ENCODE data around the gene HOXB5. TPM values are rescaled to one million over a fixed set of nuclear protein-coding genes. Genes with fewer than 3 reads are reported as not detected.

HOXB5 gene
- total RNA-seq, 2 donors from 2014 or later, result 0.70 TPM; not detected in 1

GRCh38 chr17:48544349-48545021 lies 49.1 kb downstream of the HOXB5 start:
- ATAC-seq, result peak; percentile 15 to 50
- peak overlapping the region; percentile 99 to 100 for H3K27ac Mint-ChIP-seq
- H3K4me3 Mint-ChIP-seq, result peak overlapping the region; percentile 94
- no peaks in the 10 kb centered on the region for H3K27me3 Mint-ChIP-seq
- no peaks in the 10 kb centered on the region for H3K9me3 Mint-ChIP-seq
- peak; percentile 67 for DNase-seq (ENCODE audit: low spot score)
- peaks cover 10% of the 10 kb centered on the region for H3K36me3 Mint-ChIP-seq
- peaks cover 45 to 51% of the 10 kb centered on the region in 2 donors for H3K4me1 Mint-ChIP-seq (ENCODE audit: low read depth in 2 of 2)

- peak; percentile 68 for DNase-seq (ENCODE audit: low spot score)
- Mint-ChIP-seq H3K4me3 (peak overlapping the region; percentile 94), H3K27me3 (no peaks in the 10 kb centered on the region), H3K36me3 (peaks cover 10% of the 10 kb centered on the region), H3K9me3 (no peaks in the 10 kb centered on the region), H3K4me1 (ENCODE audit: low read depth in 2 of 2) (peaks cover 45 to 51% of the 10 kb centered on the region in 2 donors), H3K27ac (peak overlapping the region; percentile 99 to 100)
- peak; percentile 48 to 66 for ATAC-seq
Measured at GRCh38 chr17:48543854-48544348, 49.7 kb downstream of the HOXB5 start.

GRCh38 chr17:48543107-48543853 lies 50.3 kb downstream of the HOXB5 start:
- Mint-ChIP-seq H3K4me3 (peak overlapping the region; percentile 95), H3K27ac (peak overlapping the region; percentile 99 to 100), H3K36me3 (peaks cover 10% of the 10 kb centered on the region), H3K9me3 (no peaks in the 10 kb centered on the region), H3K4me1 (ENCODE audit: low read depth in 2 of 2) (peaks cover 41 to 49% of the 10 kb centered on the region in 2 donors), H3K27me3 (no peaks in the 10 kb centered on the region)
- peak; percentile 74 for DNase-seq (ENCODE audit: low spot score)
- ATAC-seq, result peak; percentile 70 to 76

GRCh38 chr17:48542698-48543106 lies 50.9 kb downstream of the HOXB5 start:
- Mint-ChIP-seq H3K27me3 (no peaks in the 10 kb centered on the region), H3K4me3 (peak overlapping the region; percentile 95), H3K9me3 (no peaks in the 10 kb centered on the region), H3K4me1 (ENCODE audit: low read depth in 2 of 2) (peaks cover 35 to 43% of the 10 kb centered on the region in 2 donors), H3K36me3 (peaks cover 10% of the 10 kb centered on the region), H3K27ac (peak overlapping the region; percentile 99 to 100)
- ATAC-seq (no peak), DNase-seq (ENCODE audit: low spot score) (no peak)

GRCh38 chr17:48542114-48542656 lies 51.4 kb downstream of the HOXB5 start:
- H3K4me1 Mint-ChIP-seq (ENCODE audit: low read depth in 2 of 2), result peaks cover 30 to 38% of the 10 kb centered on the region in 2 donors
- H3K27me3 Mint-ChIP-seq, result no peaks in the 10 kb centered on the region
- ATAC-seq (peak in 1 of 2 donors; percentile 29), DNase-seq (ENCODE audit: low spot score) (peak; percentile 68)
- H3K4me3 Mint-ChIP-seq, result peak overlapping the region; percentile 95
- peak overlapping the region; percentile 99 to 100 for H3K27ac Mint-ChIP-seq
- peaks cover 10% of the 10 kb centered on the region for H3K36me3 Mint-ChIP-seq
- H3K9me3 Mint-ChIP-seq, result no peaks in the 10 kb centered on the region

- peaks cover 28 to 32% of the 10 kb centered on the region in 2 donors for H3K4me1 Mint-ChIP-seq (ENCODE audit: low read depth in 2 of 2)
- H3K4me3 Mint-ChIP-seq, result peak overlapping the region; percentile 95
- peak; percentile 45 to 66 for ATAC-seq
- DNase-seq (ENCODE audit: low spot score), result no peak
- H3K9me3 Mint-ChIP-seq, result no peaks in the 10 kb centered on the region
- no peaks in the 10 kb centered on the region for H3K27me3 Mint-ChIP-seq
- peaks cover 10% of the 10 kb centered on the region for H3K36me3 Mint-ChIP-seq
- H3K27ac Mint-ChIP-seq, result peak overlapping the region; percentile 99 to 100
Measured at GRCh38 chr17:48541577-48542113, 51.9 kb downstream of the HOXB5 start.

Other genes with a start within 250 kb of the HOXB5 start
- 10 to 100 TPM; 40.9 to 44.9 TPM for gene SKAP1, start 163.6 kb downstream of the HOXB5 start, total RNA-seq
- not detected for gene HOXB1, start 62.8 kb downstream of the HOXB5 start, total RNA-seq
- 10 to 100 TPM; 20.8 to 30.0 TPM for gene HOXB2, start 48.7 kb downstream of the HOXB5 start, total RNA-seq
- gene HOXB4, start 15.4 kb downstream of the HOXB5 start, total RNA-seq, result 1 to 10 TPM; 6.9 to 8.2 TPM
- gene HOXB3, start 3.5 kb downstream of the HOXB5 start, total RNA-seq, result 10 to 100 TPM in 1 of 2 donors, 1 to 10 TPM in 1; 9.0 to 15.4 TPM
- 1 to 10 TPM; 1.9 to 2.2 TPM for gene HOXB6, start 11.2 kb upstream of the HOXB5 start, total RNA-seq
- gene HOXB7, start 17.2 kb upstream of the HOXB5 start, total RNA-seq, result 1 to 10 TPM; 1.1 to 2.7 TPM
- not detected for gene HOXB8, start 21.5 kb upstream of the HOXB5 start, total RNA-seq
- gene HOXB9, start 32.6 kb upstream of the HOXB5 start, total RNA-seq, result 1 to 10 TPM in 1 of 2 donors, under 1 TPM in 1; 0.78 to 2.7 TPM
- not detected for gene PRAC1, start 128.7 kb upstream of the HOXB5 start, total RNA-seq
- gene PRAC2, start 129.4 kb upstream of the HOXB5 start, total RNA-seq, result not detected
- gene HOXB13, start 135.0 kb upstream of the HOXB5 start, total RNA-seq, result not detected
- gene TTLL6, start 223.4 kb upstream of the HOXB5 start, total RNA-seq, result not detected
- 100 to 1,000 TPM; 118 to 166 TPM for gene CALCOCO2, start 237.3 kb upstream of the HOXB5 start, total RNA-seq

All from natural killer cell treated with Interleukin-12 subunit alpha and Interleukin-12 subunit beta and Interleukin-15 and Interleukin-18, amount 100 ng/mL, for 72 hours (primary cell).